MCF 10A (cell line): ENCODE results near the gene LYVE1. TPM values are rescaled to one million over a fixed set of nuclear protein-coding genes. Genes with fewer than 3 reads are reported as not detected.
A peak's percentile ranks its signal among the peaks of the same experiment; 100 is the strongest.

Source experiments
- BruUV-seq: library from RNA; stranded (reverse); fragments of 400-500 nt; replicated peaks from 2 replicates; lab custom pipeline; 2021; lab: Mats Ljungman, UMichigan
- CTCF ChIA-PET: fragments of 300-600 bp; sonication (Branson Sonifier 250); formaldehyde crosslinking; extraction: SDS; loops from one replicate; lab custom pipeline; 2021; ENCODE audit warnings: antibody characterized with exemption, inconsistent platforms; lab: Yijun Ruan, JAX
- POLR2A ChIA-PET: fragments of 300-600, 350-650 bp; sonication (Branson Sonifier 250); formaldehyde crosslinking; extraction: SDS; loops from one replicate; lab custom pipeline; 2020; ENCODE audit warnings: antibody characterized with exemption, inconsistent platforms; lab: Yijun Ruan, JAX
- DNase-seq: peaks from one replicate; pipeline ENCODE4 v3.0.0-alpha.2; 2018; ENCODE audit not compliant: unreplicated experiment
- H3K27ac Mint-ChIP-seq: one replicate; pipeline ENCODE4 v1.8.0; 2022; ENCODE audit warnings: mild to moderate bottlenecking, low read depth, mixed read lengths; ENCODE audit not compliant: unreplicated experiment
- H3K27me3 Mint-ChIP-seq: one replicate; pipeline ENCODE4 v1.8.0; 2022; ENCODE audit warnings: mixed read lengths; ENCODE audit not compliant: insufficient read depth, unreplicated experiment
- H3K36me3 Mint-ChIP-seq: one replicate; pipeline ENCODE4 v1.8.0; 2022; ENCODE audit warnings: mild to moderate bottlenecking, moderate library complexity, mixed read lengths; ENCODE audit not compliant: insufficient read depth, unreplicated experiment
- H3K4me1 Mint-ChIP-seq: one replicate; pipeline ENCODE4 v1.8.0; 2022; ENCODE audit warnings: mixed read lengths; ENCODE audit not compliant: insufficient read depth, unreplicated experiment
- H3K4me3 Mint-ChIP-seq: one replicate; pipeline ENCODE4 v1.8.0; 2022; ENCODE audit warnings: mild to moderate bottlenecking, moderate library complexity, mixed read lengths; ENCODE audit not compliant: unreplicated experiment
- H3K9me3 Mint-ChIP-seq: one replicate; pipeline ENCODE4 v1.8.0; 2022; ENCODE audit warnings: mixed read lengths; ENCODE audit not compliant: unreplicated experiment
- intact Hi-C: fragments of 100-400 bp; cut with micrococcal nuclease; formaldehyde crosslinking; loops from 2 replicates; pipeline ENCODE4 v1.14.1; 2022
- total RNA-seq: library from RNA; stranded (reverse); gene quantifications from 2 replicates; pipeline ENCODE4 v1.2.3, GENCODE V29; 2022
- TF ChIP-seq, protein P1 (sequence below): fragments of 200-600 bp; IDR thresholded peaks from one replicate; pipeline ENCODE4 v1.8.0; 2022; ENCODE audit warnings: antibody characterized with exemption, mild to moderate bottlenecking; ENCODE audit not compliant: unreplicated experiment

The LYVE1 gene
- total RNA-seq, 1 experiment from 2014 or later: not detected

GRCh38 chr11:10556590-10556989 lies 11.9 kb downstream of the LYVE1 start:
- H3K27me3 Mint-ChIP-seq: no peaks in the 10 kb centered on the region
- H3K36me3 Mint-ChIP-seq: no peaks in the 10 kb centered on the region
- POLR2A ChIA-PET: interaction anchor here (0.7 kb wide), 2 partner anchors 48 to 1420 kb away, joined by 3 read pairs; no protein-coding TSS in a partner anchor
- CTCF ChIA-PET: interaction anchor here (0.6 to 1.4 kb wide), 3 partner anchors 98 to 181 kb away, joined by 3 to 4 read pairs (median 4); no protein-coding TSS in a partner anchor
- H3K4me3 Mint-ChIP-seq: no peak overlapping the region
- BruUV-seq: no TSS peak
- intact Hi-C loops: no loop called here
- no peak for DNase-seq
- peaks cover 5% of the 10 kb centered on the region for H3K4me1 Mint-ChIP-seq
- no peak overlapping the region for H3K27ac Mint-ChIP-seq
- H3K9me3 Mint-ChIP-seq: no peaks in the 10 kb centered on the region
- TF ChIP-seq, protein P1, sequence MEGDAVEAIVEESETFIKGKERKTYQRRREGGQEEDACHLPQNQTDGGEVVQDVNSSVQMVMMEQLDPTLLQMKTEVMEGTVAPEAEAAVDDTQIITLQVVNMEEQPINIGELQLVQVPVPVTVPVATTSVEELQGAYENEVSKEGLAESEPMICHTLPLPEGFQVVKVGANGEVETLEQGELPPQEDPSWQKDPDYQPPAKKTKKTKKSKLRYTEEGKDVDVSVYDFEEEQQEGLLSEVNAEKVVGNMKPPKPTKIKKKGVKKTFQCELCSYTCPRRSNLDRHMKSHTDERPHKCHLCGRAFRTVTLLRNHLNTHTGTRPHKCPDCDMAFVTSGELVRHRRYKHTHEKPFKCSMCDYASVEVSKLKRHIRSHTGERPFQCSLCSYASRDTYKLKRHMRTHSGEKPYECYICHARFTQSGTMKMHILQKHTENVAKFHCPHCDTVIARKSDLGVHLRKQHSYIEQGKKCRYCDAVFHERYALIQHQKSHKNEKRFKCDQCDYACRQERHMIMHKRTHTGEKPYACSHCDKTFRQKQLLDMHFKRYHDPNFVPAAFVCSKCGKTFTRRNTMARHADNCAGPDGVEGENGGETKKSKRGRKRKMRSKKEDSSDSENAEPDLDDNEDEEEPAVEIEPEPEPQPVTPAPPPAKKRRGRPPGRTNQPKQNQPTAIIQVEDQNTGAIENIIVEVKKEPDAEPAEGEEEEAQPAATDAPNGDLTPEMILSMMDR: no peak

- BruUV-seq: no TSS peak
- no peak for DNase-seq
- TF ChIP-seq, protein P1: no peak
- CTCF ChIA-PET: interaction anchor here (0.7 to 3.2 kb wide), 3 partner anchors 11 to 138 kb away, joined by 3 to 11 read pairs (median 3); partner anchors contain the start of gene RNF141
- H3K4me3 Mint-ChIP-seq: no peak overlapping the region
- intact Hi-C loops: no loop called here
- H3K27ac Mint-ChIP-seq: no peak overlapping the region
- no peaks in the 10 kb centered on the region for H3K27me3 Mint-ChIP-seq
- H3K9me3 Mint-ChIP-seq: no peaks in the 10 kb centered on the region
- no peaks in the 10 kb centered on the region for H3K4me1 Mint-ChIP-seq
- POLR2A ChIA-PET: interaction anchor here (0.6 to 0.8 kb wide), 3 partner anchors 23 to 188 kb away, joined by 3 to 4 read pairs (median 4); no protein-coding TSS in a partner anchor
- H3K36me3 Mint-ChIP-seq: no peaks in the 10 kb centered on the region
Measured at GRCh38 chr11:10551845-10552352, 16.6 kb downstream of the LYVE1 start.

- POLR2A ChIA-PET: interaction anchor here (0.6 to 3.2 kb wide), 4 partner anchors 10 to 188 kb away, joined by 3 to 21 read pairs (median 4); partner anchors contain the start of gene RNF141
- CTCF ChIA-PET: interaction anchor here (1.2 to 3.2 kb wide), 2 partner anchors 10 to 103 kb away, joined by 4 to 11 read pairs; partner anchors contain the start of gene RNF141
- Mint-ChIP-seq H3K27ac (no peak overlapping the region), H3K4me1 (no peaks in the 10 kb centered on the region), H3K4me3 (no peak overlapping the region), H3K36me3 (no peaks in the 10 kb centered on the region), H3K9me3 (no peaks in the 10 kb centered on the region), H3K27me3 (no peaks in the 10 kb centered on the region)
- DNase-seq: no peak
- TF ChIP-seq, protein P1: no peak
- intact Hi-C loops: no loop called here
- BruUV-seq: no TSS peak
Measured at GRCh38 chr11:10551290-10551592, 17.2 kb downstream of the LYVE1 start.

GRCh38 chr11:10550503-10551289 lies 17.8 kb downstream of the LYVE1 start:
- Mint-ChIP-seq H3K27me3 (no peaks in the 10 kb centered on the region), H3K27ac (no peak overlapping the region), H3K4me1 (no peaks in the 10 kb centered on the region), H3K4me3 (no peak overlapping the region), H3K36me3 (no peaks in the 10 kb centered on the region), H3K9me3 (no peaks in the 10 kb centered on the region)
- ChIA-PET CTCF (interaction anchor here (0.5 to 3.2 kb wide), 4 partner anchors 10 to 929 kb away, joined by 3 to 11 read pairs (median 4); partner anchors contain the start of gene RNF141), POLR2A (interaction anchor here (0.7 to 3.2 kb wide), 5 partner anchors 9 to 216 kb away, joined by 3 to 21 read pairs (median 3); partner anchors contain the start of gene RNF141)
- DNase-seq: peak; percentile 32
- intact Hi-C loops: no loop called here
- BruUV-seq: no TSS peak
- TF ChIP-seq, protein P1: no peak
